Head of caudate nucleus (tissue), 42 donors: ENCODE data around the gene BRME1.

Source experiments
- DNase-seq, 42 donors: peaks; one replicate each; pipeline versions ENCODE4 v3.0.0 to v3.0.0-alpha.2; 2020 to 2021; ENCODE audit warnings: mixed read lengths in 7 of 42
- intact Hi-C: fragments of 100-400 bp; cut with DNase I; formaldehyde crosslinking; loops from one replicate; pipeline ENCODE4 v1.15.0; 2022

BRME1 gene

GRCh38 chr19:13840305-13841085 is 65.4 kb downstream of the BRME1 start:
- intact Hi-C loops: no loop called here
- DNase-seq: no peak

GRCh38 chr19:13839938-13840304 is 66.0 kb downstream of the BRME1 start:
- DNase-seq: peak in 1 of 42 donors; percentile 56
- intact Hi-C loops: no loop called here

DNA sequence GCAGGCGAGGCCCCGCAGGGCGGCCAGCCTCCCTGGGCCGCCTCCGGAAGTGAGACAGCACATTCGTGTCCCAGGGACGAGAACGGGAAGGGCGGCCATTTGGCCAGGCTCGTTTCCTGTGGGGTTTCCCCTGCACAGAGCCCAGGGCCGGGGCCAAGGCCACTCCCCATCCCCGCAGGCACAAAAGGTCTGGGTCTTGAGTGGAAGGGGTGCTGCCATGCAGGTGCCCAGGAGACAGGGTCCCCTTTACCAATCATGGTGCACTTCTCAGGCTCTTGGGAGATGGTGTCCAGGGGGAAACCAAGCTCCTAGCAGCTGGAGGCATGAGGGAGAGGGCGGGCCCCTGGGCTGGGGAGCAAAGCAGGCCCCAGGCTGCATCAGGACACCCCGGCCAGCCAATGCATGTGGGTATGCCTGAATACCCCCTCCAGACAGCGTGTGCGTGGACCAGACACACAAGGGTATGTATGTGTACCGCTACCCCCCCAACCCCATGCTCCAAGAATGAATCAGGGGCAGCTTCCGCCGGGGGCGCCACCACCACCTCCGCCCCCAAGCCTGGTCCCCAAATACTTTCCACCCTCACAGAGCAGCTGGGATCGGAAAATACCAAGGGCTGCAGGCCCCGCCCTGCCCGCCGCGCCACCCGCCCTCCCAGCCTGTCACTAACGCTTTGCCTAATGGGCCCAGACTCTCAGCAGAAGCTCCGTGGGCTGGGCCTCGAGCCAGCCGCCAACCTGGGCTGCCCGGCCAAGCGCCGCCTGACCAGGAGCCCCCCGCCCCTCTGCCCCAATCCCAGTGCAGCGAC is 66.6 kb downstream of the BRME1 start:
- intact Hi-C loops: no loop called here
- peak in 25 of 42 donors; percentile 28 to 75 (median 53) for DNase-seq

GRCh38 chr19:13838435-13839129 is 67.3 kb downstream of the BRME1 start:
- intact Hi-C loops: no loop called here
- no peak for DNase-seq

GRCh38 chr19:13835791-13836723 is 69.9 kb downstream of the BRME1 start:
- intact Hi-C loops: no loop called here
- DNase-seq: peak in 2 of 42 donors; percentile 40 to 47

DNA sequence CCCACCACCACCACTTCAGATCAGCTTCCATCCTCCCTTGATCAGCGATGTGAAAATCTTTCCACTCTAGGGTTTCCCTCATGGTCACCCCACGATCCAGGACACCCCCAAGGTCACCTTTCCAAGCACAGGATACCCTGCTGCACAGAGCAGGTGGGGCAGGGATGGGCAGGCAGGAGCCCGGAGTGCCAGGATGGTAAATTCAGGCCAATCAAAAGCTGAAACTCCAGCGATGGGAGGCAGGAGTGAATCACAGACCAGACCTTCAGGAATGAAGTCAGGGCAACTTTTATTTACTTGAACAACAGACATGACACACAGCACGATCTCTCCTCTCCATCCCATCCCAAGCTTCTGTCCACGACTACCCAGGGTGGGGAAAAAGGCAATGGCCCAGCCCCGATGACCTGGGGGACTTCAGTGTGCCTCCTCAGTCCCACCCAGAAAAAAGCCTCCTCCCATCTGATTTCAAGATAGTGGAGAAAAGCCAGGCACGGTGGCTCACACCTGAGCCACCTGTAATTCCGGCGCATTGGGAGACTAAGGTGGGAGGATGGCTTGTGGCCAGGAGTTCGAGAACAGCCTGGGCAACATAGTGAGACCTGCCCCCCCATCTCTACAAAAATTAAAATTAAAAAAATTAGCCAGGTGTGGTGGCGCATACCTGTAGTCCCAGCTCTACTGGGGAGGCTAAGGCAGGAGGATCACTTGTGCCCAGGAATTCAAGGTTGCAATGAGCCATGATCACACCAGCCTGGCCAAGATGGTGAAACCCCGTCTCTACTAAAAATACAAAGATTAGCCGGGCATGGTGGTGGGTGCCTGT is 71.5 kb downstream of the BRME1 start:
- DNase-seq: no peak
- intact Hi-C loops: no loop called here

GRCh38 chr19:13833330-13834243 is 72.3 kb downstream of the BRME1 start:
- DNase-seq: peak; percentile 82 to 97 (median 93)
- intact Hi-C loops: no loop called here
